HFFc6 (cell line): ENCODE results near the gene IL31. TPM values are rescaled to one million over a fixed set of nuclear protein-coding genes. Genes with fewer than 3 reads are reported as not detected.

ENCODE experiments used
- DNase-seq: peaks from one replicate; pipeline ENCODE4 v3.0.0-alpha.2; 2018
- H3K27ac Mint-ChIP-seq: 2 replicates; pipeline ENCODE4 v1.8.0; 2020; ENCODE audit warnings: mild to moderate bottlenecking, mixed read lengths
- H3K27me3 Mint-ChIP-seq: 2 replicates; pipeline ENCODE4 v1.8.0; 2021; ENCODE audit warnings: mild to moderate bottlenecking, moderate library complexity, mixed read lengths; ENCODE audit not compliant: insufficient read depth
- H3K36me3 Mint-ChIP-seq: 2 replicates; pipeline ENCODE4 v1.8.0; 2021; ENCODE audit warnings: low read depth, mixed read lengths
- H3K4me1 Mint-ChIP-seq: 2 replicates; pipeline ENCODE4 v1.8.0; 2020; ENCODE audit warnings: low read depth, mixed read lengths
- H3K4me3 Mint-ChIP-seq: 2 replicates; pipeline ENCODE4 v1.8.0; 2020; ENCODE audit warnings: mild to moderate bottlenecking, moderate library complexity, mixed read lengths
- H3K9me3 Mint-ChIP-seq: 2 replicates; pipeline ENCODE4 v1.8.0; 2020; ENCODE audit warnings: mild to moderate bottlenecking, mixed read lengths
- total RNA-seq, 6 experiments: library from RNA; stranded (reverse); fragmentation: NEBNext Ultra II Directional; extraction: Animal tissue kit (Norgen Biotek cat#: 25700); gene quantifications; 2 replicates in 1 of 6; 3 replicates in 5 of 6; pipeline ENCODE4 v1.2.3, GENCODE V29; 2021
- TF ChIP-seq, protein P1 (sequence below): fragments of 200-600 bp; sonication (generic); IDR thresholded peaks from 2 replicates; pipeline ENCODE4 v1.5.0; 2021; ENCODE audit warnings: antibody characterized with exemption, mild to moderate bottlenecking

IL31 gene
- total RNA-seq, 6 experiments from 2014 or later = not detected

DNA sequence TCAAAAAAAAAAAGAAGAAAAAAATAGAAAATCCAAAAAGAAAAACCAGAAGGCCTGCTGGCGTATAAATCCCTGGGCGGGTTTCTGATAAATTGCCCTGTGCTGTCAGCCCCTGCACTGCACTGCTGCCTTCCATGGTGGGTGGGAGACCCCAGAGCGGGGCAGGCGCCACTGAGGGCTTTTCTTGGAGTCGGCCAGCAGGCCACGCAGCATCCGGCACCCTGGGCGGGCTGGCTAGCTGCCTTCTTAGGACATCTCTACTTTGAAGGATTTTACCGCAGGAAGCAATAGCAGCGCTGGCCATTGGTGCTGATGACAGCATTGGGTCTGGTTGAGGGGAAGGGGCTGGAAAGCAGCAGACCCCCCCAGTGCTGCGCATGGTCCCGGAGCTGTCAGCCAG is 29.1 kb downstream of the IL31 start:
- TF ChIP-seq, protein P1, sequence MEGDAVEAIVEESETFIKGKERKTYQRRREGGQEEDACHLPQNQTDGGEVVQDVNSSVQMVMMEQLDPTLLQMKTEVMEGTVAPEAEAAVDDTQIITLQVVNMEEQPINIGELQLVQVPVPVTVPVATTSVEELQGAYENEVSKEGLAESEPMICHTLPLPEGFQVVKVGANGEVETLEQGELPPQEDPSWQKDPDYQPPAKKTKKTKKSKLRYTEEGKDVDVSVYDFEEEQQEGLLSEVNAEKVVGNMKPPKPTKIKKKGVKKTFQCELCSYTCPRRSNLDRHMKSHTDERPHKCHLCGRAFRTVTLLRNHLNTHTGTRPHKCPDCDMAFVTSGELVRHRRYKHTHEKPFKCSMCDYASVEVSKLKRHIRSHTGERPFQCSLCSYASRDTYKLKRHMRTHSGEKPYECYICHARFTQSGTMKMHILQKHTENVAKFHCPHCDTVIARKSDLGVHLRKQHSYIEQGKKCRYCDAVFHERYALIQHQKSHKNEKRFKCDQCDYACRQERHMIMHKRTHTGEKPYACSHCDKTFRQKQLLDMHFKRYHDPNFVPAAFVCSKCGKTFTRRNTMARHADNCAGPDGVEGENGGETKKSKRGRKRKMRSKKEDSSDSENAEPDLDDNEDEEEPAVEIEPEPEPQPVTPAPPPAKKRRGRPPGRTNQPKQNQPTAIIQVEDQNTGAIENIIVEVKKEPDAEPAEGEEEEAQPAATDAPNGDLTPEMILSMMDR = no peak
- Mint-ChIP-seq H3K27me3 (peaks cover 9% of the 10 kb centered on the region), H3K36me3 (no peaks in the 10 kb centered on the region), H3K4me3 (no peak overlapping the region), H3K9me3 (no peaks in the 10 kb centered on the region), H3K4me1 (peaks cover 5% of the 10 kb centered on the region; the same call in 1 of the 2 replicates), H3K27ac (no peak overlapping the region)
- DNase-seq = no peak

DNA sequence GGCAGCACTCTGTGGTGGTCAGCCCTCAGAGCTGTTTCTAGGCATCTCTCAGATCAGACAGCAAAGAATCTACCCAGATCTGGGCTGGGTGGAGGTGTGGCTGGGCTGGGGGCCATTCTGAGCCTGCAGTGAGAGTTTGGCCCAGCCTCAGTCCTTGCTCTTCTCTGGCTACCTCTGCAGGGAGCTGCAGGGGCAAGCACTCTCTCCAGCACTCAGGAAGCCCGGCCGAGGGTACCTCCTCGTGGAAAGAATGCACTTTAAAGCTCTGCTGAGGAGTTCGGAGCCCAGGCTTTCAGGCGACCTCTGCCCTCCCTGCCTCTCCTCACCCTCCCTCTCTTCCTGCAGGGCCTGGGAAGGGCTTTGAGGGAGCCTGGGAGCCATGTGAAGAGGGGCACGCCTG is 31.2 kb downstream of the IL31 start:
- TF ChIP-seq, protein P1 = no peak
- peaks cover 4% of the 10 kb centered on the region; the same call in 1 of the 2 replicates for H3K36me3 Mint-ChIP-seq
- H3K27ac Mint-ChIP-seq = no peak overlapping the region
- no peaks in the 10 kb centered on the region for H3K4me1 Mint-ChIP-seq
- peaks cover 6% of the 10 kb centered on the region for H3K27me3 Mint-ChIP-seq
- no peak overlapping the region for H3K4me3 Mint-ChIP-seq
- DNase-seq = no peak
- no peaks in the 10 kb centered on the region for H3K9me3 Mint-ChIP-seq

DNA sequence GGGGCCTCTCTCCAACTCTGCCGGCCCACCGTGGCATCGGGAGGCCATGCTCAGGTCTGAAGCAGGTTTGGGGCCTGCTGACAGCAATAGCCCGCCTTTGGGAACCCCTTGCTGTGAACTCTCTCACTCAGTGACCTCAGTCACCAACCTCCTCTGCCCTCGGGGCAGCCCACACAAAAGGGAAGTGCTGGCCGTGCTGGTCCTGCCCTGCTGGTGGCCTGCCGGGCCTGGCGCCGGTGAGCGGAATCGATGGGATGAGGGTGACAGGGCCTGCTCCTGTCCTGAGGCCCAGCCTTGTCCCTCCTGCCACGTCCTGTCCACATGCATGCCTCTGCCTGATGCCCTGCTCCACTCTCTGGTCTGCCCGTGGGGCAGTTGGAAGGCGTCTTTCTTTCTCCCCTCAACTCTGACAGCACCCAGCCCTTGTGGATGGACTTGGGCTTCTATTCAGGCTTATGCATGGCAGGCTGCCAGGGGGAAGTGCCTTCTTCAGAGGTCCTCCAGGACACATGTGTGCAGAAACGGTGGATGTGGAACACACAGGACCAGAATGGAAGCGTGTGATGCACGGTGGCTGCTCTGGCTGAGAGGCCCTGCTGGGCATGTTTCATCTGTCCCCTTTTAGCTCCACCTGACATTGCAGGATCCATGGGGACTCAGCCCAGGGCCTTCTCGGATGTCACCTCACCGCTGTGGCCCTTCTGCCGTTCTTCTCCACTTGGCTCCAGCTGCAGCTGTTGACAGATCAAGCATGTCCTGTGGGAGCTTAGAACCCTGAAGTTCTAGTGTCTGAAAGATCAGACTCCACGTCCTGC is 31.9 kb downstream of the IL31 start:
- DNase-seq = no peak
- no peaks in the 10 kb centered on the region for H3K4me1 Mint-ChIP-seq
- TF ChIP-seq, protein P1 = no peak
- peaks cover 6% of the 10 kb centered on the region for H3K27me3 Mint-ChIP-seq
- no peaks in the 10 kb centered on the region for H3K9me3 Mint-ChIP-seq
- peaks cover 4% of the 10 kb centered on the region; the same call in 1 of the 2 replicates for H3K36me3 Mint-ChIP-seq
- no peak overlapping the region for H3K4me3 Mint-ChIP-seq
- H3K27ac Mint-ChIP-seq = no peak overlapping the region

DNA sequence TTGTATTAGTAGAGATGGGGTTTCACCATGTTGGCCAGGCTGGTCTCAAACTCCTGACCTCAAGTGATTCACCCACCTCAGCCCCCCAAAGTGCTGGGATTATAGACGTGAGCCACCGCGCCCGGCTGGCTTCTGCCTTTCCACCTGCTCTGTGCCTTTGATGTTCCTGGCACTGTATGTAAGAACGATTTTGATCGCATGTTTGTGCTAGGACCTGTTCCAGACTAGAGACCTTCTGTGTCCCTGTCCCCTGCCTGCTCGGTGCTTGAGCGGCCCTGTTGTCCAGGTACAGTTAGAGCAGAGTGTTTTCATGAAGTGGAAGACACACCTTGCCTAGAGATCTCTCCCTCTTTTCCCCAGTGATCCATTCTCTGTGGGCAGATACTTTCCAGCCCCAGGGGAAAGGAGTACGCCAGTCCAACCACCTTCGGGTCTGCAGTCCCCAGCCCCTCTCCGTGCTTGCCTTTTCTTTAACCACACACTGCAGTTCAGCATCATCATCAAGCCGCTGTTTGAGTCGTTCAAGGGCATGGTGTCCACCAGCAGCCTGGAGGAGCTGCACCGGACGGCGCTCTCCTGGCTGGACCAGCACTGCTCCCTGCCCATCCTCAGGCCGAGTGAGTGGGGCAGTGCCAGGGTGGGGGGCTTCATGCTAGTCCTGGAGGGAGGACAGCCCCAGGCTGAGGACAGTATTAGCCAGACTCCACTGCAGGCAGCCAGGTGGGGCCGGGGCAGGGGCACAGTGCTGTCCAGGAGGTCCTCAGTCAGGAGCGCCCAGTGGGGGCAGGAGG is 33.4 kb downstream of the IL31 start:
- Mint-ChIP-seq H3K9me3 (no peaks in the 10 kb centered on the region), H3K4me3 (no peak overlapping the region), H3K27ac (no peak overlapping the region), H3K27me3 (peaks cover 5% of the 10 kb centered on the region), H3K36me3 (peaks cover 4% of the 10 kb centered on the region; the same call in 1 of the 2 replicates), H3K4me1 (no peaks in the 10 kb centered on the region)
- no peak for DNase-seq
- TF ChIP-seq, protein P1 = no peak

DNA sequence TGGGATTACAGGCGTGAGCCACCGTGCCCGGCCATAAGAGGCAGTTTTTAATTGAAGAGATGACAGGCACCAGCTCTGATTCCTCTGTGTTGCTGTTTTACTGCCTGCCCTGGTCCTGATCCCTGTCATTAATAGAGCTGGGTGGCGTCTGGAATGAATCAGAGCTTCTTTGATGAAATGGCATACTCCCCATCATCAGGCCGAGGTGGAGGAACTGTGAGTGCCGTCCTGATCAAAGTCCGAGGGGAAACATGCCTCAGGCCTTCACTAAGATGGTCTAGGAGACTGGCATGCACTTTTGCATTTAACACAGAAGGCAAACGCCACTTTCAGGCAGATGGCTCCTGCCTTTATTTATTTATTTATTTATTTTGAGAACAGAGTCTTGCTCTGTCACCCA is 34.1 kb downstream of the IL31 start:
- TF ChIP-seq, protein P1 = no peak
- no peaks in the 10 kb centered on the region for H3K4me1 Mint-ChIP-seq
- H3K9me3 Mint-ChIP-seq = no peaks in the 10 kb centered on the region
- no peak for DNase-seq
- peaks cover 4% of the 10 kb centered on the region; the same call in 1 of the 2 replicates for H3K36me3 Mint-ChIP-seq
- H3K27ac Mint-ChIP-seq = no peak overlapping the region
- no peak overlapping the region for H3K4me3 Mint-ChIP-seq
- peaks cover 1% of the 10 kb centered on the region for H3K27me3 Mint-ChIP-seq
